ENCODE measurements around the gene PLSCR2. TPM values are rescaled to one million over a fixed set of nuclear protein-coding genes. Genes with fewer than 3 reads are reported as not detected.

The PLSCR2 gene
- total and polyA plus RNA-seq, 2 of the 8 experiments (the other 6 are each of a cell fraction or from before 2014, with no cell fraction given): not detected

DNA sequence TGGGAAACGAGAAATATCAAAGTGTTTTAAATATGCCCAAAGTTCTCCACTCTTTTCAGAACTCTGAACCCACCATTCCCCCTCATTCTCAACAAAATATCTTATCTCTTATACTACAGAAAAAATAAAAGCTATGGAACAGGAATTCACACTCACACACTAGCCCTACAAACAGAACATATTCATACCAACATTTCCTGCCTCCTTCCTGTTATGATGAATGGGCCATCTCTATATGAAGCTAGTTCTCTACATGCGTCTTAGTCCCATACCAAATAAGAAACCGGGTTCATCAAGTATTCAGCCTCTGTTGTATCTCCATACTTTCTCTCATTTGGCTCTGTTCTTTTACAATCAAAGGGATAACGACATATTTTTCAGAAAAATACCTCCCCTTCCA, 72.6 kb downstream of the PLSCR2 start:
- WGBS, 2 experiments (ENCODE audit: extremely low coverage in 1 of 2, insufficient coverage in 1 of 2, insufficient read length in 1 of 2, insufficient replicate concordance in 2 of 2, low coverage in 1 of 2, low lambda C conversion rate in 2 of 2, missing lambda C conversion rate in 1 of 2): 95% methylated on average over 4 of the region's 4 CpGs; no CpG with 5 or more reads in 1 of the 2 experiments
- Histone ChIP-seq H3K18ac (ENCODE audit: extremely low read depth, low read length) (no peak overlapping the region), H4K20me1 (replicated peaks in 1 of 2; ENCODE audit: control insufficient read depth in 1 of 2, insufficient read depth in 2 of 2, low read length in 2 of 2) (no peaks in the 10 kb centered on the region), H2BK120ac (replicated peaks; ENCODE audit: low read depth, low read length) (no peak overlapping the region), H2AK5ac (ENCODE audit: low read depth, low read length) (no peak overlapping the region), H3K27me3 (replicated peaks in 1 of 4; ENCODE audit: control insufficient read depth in 3 of 4, extremely low read depth in 1 of 4, insufficient read depth in 3 of 4, low read length in 3 of 4) (no peaks in the 10 kb centered on the region), H3K14ac (ENCODE audit: insufficient read length) (no peak overlapping the region), H3K79me1 (ENCODE audit: low read depth, low read length) (no peaks in the 10 kb centered on the region), H4K91ac (replicated peaks; ENCODE audit: insufficient read length, low read length) (no peak overlapping the region), H2BK20ac (ENCODE audit: low read length) (no peak overlapping the region), H3K4me1 (replicated peaks in 1 of 4; ENCODE audit: control insufficient read depth in 3 of 4, insufficient read depth in 4 of 4, low read length in 3 of 4) (no peaks in the 10 kb centered on the region), H2AFZ (ENCODE audit: low read length) (no peak overlapping the region), H2BK5ac (ENCODE audit: low read depth, low read length) (no peak overlapping the region), H4K8ac (ENCODE audit: extremely low read depth, insufficient read depth, low read length) (no peak overlapping the region), H4K5ac (ENCODE audit: insufficient read length, low read depth, low read length) (no peak overlapping the region), H3K23ac (ENCODE audit: insufficient read length) (no peak overlapping the region), H2BK12ac (ENCODE audit: low read depth, low read length) (no peak overlapping the region), H3K23me2 (ENCODE audit: low read depth, low read length) (no peaks in the 10 kb centered on the region), H3K27ac (ENCODE audit: low read depth, low read length) (no peak overlapping the region), H2BK15ac (ENCODE audit: low read length) (no peak overlapping the region), H3K9me3 (ENCODE audit: insufficient read depth in 2 of 2, low read depth in 1 of 2, low read length in 1 of 2) (no peaks in the 10 kb centered on the region; a peak in 1 of 4 replicates), H3K4me3 (ENCODE audit: extremely low read depth in 1 of 4, insufficient read depth in 2 of 4, low read depth in 3 of 4, low read length in 4 of 4) (no peak overlapping the region), H3K9ac (replicated peaks in 1 of 4; ENCODE audit: extremely low read depth in 1 of 4, low read depth in 3 of 4, low read length in 3 of 4) (no peak overlapping the region), H3K36me3 (ENCODE audit: control insufficient read depth in 2 of 4, insufficient read depth in 4 of 4, low read length in 3 of 4) (no peaks in the 10 kb centered on the region), H3K4me2 (ENCODE audit: insufficient read depth in 1 of 2, low read depth in 2 of 2, low read length in 2 of 2) (no peak overlapping the region), H3K79me2 (ENCODE audit: control insufficient read depth in 1 of 2, insufficient read depth in 2 of 2, low read length in 2 of 2) (no peaks in the 10 kb centered on the region), H3K56ac (replicated peaks; ENCODE audit: insufficient read length, low read depth, low read length) (no peak overlapping the region), H3K4ac (replicated peaks; ENCODE audit: insufficient read length, low read depth, low read length) (no peak overlapping the region)
- no peak for FAIRE-seq
- ChIA-PET POLR2A (ENCODE audit: partially characterized antibody) (no interaction called here), CTCF (ENCODE audit: partially characterized antibody) (interaction anchor here (1.1 to 1.2 kb wide), 3 partner anchors 65 to 209 kb away, joined by 3 to 4 read pairs (median 3); no protein-coding TSS in a partner anchor)
- DNase-seq (ENCODE audit: low read depth in 1 of 2, low spot score in 2 of 2): no peak
- TF ChIP-seq, protein P1, sequence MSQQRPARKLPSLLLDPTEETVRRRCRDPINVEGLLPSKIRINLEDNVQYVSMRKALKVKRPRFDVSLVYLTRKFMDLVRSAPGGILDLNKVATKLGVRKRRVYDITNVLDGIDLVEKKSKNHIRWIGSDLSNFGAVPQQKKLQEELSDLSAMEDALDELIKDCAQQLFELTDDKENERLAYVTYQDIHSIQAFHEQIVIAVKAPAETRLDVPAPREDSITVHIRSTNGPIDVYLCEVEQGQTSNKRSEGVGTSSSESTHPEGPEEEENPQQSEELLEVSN (IDR thresholded peaks at IDR 0.05): no peak
- TF ChIP-seq SP4 (IDR thresholded peaks at IDR 0.05; ENCODE audit: low read length) (no peak), RAD21 (IDR thresholded peaks at IDR 0.05 in 1 of 2, conservative IDR thresholded peaks at IDR 0.05 in 1 of 2; ENCODE audit: low read depth in 2 of 2, low read length in 2 of 2) (no peak)
